DMS114 treated with DMSO at 0.1 percent for 48 hours (cell line): ENCODE results near the gene TRMT44.

Source experiments
- DNase-seq: peaks from one replicate; lab custom pipeline; 2025; ENCODE audit not compliant: unreplicated experiment; lab: John Stamatoyannopoulos, UW

TRMT44 gene

GRCh38 chr4:8465615-8466611 lies 25.3 kb downstream of the TRMT44 start:
- DNase-seq = no peak

DNA sequence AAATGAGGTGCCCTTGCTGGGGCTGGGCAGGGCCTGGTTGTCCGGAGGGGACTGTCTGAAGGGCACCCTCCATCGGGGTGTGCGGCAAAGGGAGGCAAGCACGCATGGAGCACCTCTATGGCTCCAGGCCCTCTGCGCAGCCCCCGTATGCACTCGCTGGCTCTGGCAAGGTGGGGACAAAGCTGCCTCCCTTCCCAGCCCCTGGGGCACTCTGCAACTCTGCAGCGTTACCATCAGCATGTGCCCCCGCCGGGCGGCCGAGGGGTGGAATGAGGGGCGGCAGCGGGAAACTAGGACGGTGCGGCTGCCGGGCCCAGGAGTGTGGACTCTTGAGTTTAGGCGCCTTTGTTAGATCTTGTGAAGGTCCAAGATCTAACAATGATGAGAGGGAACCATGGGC lies 26.4 kb downstream of the TRMT44 start:
- DNase-seq = no peak

- DNase-seq = peak; percentile 18
These were observed 28.4 kb downstream of the TRMT44 start for GRCh38 chr4:8468746-8469535.

GRCh38 chr4:8469550-8469949 lies 29.0 kb downstream of the TRMT44 start:
- no peak for DNase-seq

GRCh38 chr4:8470451-8471024 lies 30.0 kb downstream of the TRMT44 start:
- DNase-seq = no peak

GRCh38 chr4:8471211-8471875 lies 30.8 kb downstream of the TRMT44 start:
- DNase-seq = no peak

DNA sequence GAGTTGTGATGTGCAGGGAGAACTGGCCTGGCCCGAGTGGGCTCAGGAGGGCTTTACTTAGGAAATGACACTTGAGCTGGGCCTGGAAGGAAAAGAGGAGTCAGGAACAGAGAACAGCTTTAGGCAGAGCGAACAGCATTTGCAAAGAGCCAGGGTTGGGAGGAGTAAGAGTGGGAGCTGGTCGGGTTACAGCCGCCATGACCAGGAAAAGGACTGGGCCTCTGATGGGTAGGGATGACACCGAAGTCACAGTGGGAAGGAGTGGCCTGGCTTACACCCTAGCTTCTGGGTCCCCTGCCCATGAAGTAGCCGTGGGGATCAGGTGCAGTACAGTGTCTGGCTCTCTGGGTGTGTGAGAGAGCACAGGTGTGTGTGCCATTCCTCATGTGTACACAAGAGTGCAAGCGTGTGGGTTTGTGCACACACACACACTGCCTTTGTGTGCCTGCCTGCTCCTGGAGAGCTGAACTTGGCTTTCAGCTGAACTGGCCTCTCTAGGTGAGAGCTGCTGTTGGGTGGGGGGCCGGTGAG lies 31.6 kb downstream of the TRMT44 start:
- DNase-seq = no peak

GRCh38 chr4:8472689-8473197 lies 32.2 kb downstream of the TRMT44 start:
- no peak for DNase-seq

DNA sequence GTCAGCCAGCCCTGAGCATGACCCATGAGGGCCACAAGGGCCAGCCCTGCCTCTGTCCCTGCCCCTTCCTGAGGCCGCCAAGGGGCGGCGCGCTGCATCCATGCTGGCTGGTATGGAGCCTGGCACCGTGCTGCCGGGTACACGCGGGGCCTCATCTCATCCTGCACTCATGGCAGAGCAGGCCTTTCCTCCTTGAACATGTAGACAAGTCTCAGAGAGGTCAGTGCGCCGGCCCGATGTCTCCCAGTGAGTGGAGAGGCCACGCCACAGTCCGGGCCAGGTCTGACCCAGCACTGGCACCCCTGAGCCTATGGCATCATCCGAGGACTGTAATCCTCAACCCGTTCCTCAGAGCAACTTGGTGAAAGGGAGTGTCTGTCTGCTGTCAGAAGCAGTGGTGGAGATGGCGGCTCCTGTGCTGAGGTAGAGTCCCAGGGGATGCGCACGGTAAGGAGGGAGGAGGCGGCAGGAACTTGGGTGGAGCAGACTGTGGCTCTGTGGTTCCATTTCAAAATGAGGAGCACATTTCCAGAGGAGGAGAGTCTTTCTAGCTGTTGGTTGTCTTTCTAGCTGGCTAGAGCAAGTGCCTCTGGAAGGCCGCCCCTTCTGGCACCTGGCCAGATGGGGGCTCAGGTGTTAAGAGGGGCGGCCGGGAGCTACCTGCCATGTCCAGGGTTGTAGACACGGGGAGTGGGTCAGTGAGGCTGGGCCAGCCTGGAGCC lies 32.8 kb downstream of the TRMT44 start:
- DNase-seq = no peak

DNA sequence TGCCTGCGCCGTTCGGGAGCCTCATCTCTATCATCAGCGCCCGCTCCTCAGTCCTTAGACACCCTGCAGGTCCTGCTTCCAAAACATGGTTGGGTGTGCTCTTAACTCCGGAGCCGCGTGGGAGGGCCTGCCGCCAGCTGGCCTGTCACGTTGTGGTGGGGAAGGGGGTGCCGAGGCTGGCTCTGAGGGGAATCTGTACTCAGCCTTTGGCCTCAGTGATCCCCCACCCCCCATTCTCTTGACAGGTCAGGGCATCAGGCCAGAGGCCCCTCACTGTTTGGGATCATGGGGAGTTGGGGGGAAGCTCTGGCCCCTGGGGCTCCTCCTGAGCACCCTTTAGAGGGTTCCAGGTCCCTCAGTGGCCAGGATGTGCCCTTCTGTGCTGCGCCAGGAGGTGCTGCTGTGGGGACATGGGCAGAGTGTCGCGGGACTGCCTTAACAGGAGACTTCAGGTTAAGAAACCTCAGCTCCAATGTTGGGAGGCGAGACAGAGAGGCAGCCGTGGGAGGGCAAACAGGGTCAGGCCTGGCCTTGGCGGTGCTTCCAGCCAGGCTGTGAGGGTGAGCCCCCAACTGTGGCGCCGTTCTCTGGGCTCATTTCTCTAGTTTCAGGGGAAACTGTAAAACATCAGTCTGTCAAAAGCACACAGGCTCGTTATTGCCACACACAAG lies 33.5 kb downstream of the TRMT44 start:
- no peak for DNase-seq

DNA sequence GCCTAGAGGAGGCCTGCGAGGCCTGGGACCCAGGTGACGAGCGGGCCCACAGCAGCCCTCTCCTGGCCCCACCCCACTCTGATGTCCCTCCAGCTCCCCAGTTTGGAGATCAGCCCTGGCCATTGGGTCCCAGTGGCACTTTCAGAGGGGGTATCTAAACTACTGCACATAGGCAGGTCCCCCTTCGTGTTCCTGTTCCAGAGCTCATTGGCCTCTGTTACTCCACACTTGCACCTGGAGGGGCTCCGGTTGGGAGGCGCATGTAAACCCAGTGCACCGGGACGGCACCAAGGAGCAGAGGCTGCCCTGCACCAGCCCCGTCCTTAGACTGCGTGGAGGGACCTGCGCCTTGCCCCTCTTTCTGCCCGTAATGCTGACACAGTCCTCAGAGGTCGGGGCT lies 34.3 kb downstream of the TRMT44 start:
- DNase-seq = no peak

DNA sequence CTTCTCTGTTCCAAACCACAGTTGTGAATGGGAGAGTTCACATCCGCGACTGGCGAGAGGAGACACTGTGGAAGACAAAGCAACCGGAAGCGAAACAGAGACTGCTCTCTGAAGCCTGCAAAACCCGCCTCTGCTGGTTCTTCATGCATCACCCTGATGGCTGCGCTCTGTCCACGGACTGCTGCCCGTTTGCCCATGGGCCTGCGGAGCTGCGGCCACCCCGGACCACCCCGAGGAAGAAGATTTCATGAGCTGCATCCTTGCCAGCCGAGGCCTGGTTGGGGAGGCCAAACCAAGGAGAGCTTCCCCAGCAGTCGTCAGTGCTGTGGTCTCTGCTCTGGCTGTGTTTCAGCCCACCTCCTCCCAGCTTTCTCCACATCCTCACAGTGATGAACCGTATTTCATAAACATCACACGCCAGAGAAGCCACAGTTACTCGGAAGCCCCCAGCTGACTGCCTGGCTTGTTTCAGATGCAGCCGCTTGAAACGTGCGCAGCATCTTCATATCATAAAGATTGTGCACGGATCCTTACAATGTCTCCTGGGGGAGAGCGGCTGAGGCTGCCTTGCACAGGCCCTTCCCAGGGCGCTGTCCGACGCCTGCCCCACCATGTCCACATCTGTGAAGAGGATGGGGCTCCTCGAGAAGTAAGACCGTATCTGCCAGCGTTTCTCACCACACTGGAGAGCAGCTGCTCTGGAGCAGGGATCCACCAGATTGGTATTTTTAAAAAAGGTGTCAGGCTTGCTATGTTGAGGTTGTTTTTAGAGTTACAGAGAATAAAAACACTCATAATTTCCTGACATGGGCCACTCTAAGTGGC lies 35.4 kb downstream of the TRMT44 start:
- no peak for DNase-seq

DNA sequence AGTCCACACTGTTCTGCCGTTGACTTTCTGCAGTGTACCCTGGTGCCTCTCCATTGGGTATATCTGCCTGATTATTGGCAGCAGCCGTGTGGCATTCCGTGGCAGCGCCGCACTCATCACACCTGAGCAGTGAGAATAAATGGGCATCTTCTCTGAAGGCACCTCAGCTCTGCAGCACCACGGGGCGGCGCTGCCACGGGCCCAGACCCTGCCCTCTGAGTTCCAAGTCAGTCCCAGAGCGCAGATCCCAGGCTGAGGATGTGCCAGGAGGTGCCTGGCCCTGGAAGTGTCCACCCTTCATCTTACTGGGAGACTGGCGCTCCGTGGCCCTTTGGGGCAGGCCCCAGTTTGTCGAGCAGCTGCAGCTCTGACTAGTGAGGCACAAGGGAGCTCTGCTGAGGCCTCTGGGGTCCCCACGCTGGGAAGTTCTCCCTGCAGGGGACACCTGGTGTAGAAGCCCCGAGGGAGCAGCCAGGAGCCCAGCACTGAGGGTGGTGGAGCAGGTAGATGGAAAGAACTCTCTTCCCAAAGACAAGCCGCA lies 36.6 kb downstream of the TRMT44 start:
- DNase-seq = no peak

DNA sequence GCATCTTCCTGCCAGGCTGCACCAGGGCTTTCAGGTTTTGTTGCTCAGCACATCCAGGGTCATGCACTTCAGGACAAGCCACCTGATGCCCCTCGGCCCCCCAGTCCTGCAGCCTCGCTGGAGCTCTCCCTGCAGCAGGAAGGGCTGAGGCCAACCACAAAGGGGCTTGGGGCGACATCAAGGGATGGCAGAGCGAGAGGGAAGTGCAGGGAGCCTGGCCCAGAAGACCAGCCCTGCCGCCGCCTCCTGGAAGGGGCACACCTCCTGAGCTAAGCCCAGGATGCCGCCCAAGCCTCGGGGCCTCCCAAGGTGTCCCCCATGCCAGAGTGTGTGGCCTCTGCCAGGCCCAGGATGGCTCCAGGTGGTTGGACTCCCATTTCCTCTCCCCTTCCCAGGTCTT lies 37.1 kb downstream of the TRMT44 start:
- DNase-seq = no peak

GRCh38 chr4:8478371-8478770 lies 37.8 kb downstream of the TRMT44 start:
- no peak for DNase-seq

GRCh38 chr4:8478801-8479744 lies 38.5 kb downstream of the TRMT44 start:
- DNase-seq = no peak

DNA sequence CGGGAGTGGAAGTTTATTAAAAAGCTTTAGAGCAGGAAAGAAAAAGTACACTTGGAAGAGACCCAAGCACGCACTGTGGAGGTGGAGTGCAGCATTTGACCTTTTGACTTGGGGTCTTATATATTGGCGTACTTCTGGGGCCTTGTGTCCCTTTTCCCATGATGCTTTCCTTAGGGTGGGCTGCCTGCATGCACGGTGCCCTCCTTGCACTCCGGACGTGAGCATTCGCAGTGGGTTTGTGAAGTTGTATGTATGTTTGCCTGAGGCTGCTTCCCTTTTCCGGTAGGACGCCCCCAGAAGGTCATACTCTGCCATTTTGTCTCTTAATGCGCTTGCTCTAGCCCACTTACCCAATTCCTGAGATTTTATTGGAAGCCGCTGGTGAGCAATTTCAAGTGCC lies 39.6 kb downstream of the TRMT44 start:
- DNase-seq = no peak
